Lung (tissue), 12 donors: ENCODE results near the gene ANKLE2. TPM values are rescaled to one million over a fixed set of nuclear protein-coding genes. Genes with fewer than 3 reads are reported as not detected.

ENCODE experiments used
- ATAC-seq: fragments of 200-7000 bp; cut with Tn5 transposase; one replicate; pipeline ENCODE4 v1.9.1; 2020; ENCODE audit warnings: moderate number of reproducible peaks; ENCODE audit not compliant: insufficient read depth, low FRiP score
- DNase-seq, 3 donors: peaks; one replicate each; pipeline ENCODE4 v3.0.0-alpha.2; 2013 to 2017
- H3K27ac ChIP-seq, 2 donors: one replicate each; pipeline ENCODE4 v1.5.1; 2013; ENCODE audit warnings: mild to moderate bottlenecking in 2 of 2, moderate library complexity in 2 of 2, control low read depth in 1 of 2, inconsistent platforms in 1 of 2, low read depth in 1 of 2, low read length in 1 of 2
- H3K27me3 ChIP-seq, 3 donors: one replicate each; pipeline ENCODE4 v1.5.1; 2013; ENCODE audit warnings: low read length in 2 of 3; ENCODE audit not compliant: control insufficient read depth in 3 of 3, insufficient read depth in 3 of 3
- H3K36me3 ChIP-seq, 4 donors: one replicate each; pipeline ENCODE4 v1.5.1; 2013; ENCODE audit warnings: low read length in 4 of 4, mild to moderate bottlenecking in 1 of 4, moderate library complexity in 1 of 4; ENCODE audit not compliant: control insufficient read depth in 4 of 4, insufficient read depth in 4 of 4
- H3K4me1 ChIP-seq, 5 donors: one replicate each; pipeline ENCODE4 v1.5.1; 2013; ENCODE audit warnings: low read length in 5 of 5, mild to moderate bottlenecking in 2 of 5, moderate library complexity in 1 of 5; ENCODE audit not compliant: control insufficient read depth in 5 of 5, insufficient read depth in 5 of 5
- H3K4me3 ChIP-seq: one replicate; pipeline ENCODE4 v1.5.1; 2013; ENCODE audit warnings: mild to moderate bottlenecking, control low read depth, moderate library complexity
- H3K9ac ChIP-seq, 2 donors: one replicate each; pipeline ENCODE4 v1.5.1; 2013; ENCODE audit warnings: low read length in 2 of 2, control low read depth in 1 of 2; ENCODE audit not compliant: insufficient read depth in 1 of 2
- H3K9me3 ChIP-seq, 4 donors: one replicate each; pipeline ENCODE4 v1.5.1; 2013; ENCODE audit warnings: low read length in 3 of 4, mild to moderate bottlenecking in 1 of 4, moderate library complexity in 1 of 4; ENCODE audit not compliant: control insufficient read depth in 4 of 4, insufficient read depth in 3 of 4
- WGBS, 2 donors: extraction: QIAGEN DNeasy Blood & Tissue Kit; methylation state at CpG; one replicate each; pipeline ENCODE4 v1.1.7; 2013; 5-methylcytosine and 5-hydroxymethylcytosine counted together
- polyA plus RNA-seq, 2 donors: library from polyadenylated mRNA; stranded (reverse); fragments of 200-250 nt; gene quantifications; one replicate each; pipeline ENCODE4 v1.2.1, GENCODE V29; 2013
- total RNA-seq, 2 donors: library from RNA; depleted of rRNA in 1 of 2; stranded (reverse); fragments of >200 nt in 1 of 2; gene quantifications; one replicate each; pipeline ENCODE4 v1.2.1, GENCODE V29; 2014 to 2021
- TF ChIP-seq, protein P1 (sequence below): IDR thresholded peaks from 2 replicates; pipeline ENCODE4 v1.5.1; 2012; ENCODE audit warnings: mild to moderate bottlenecking; ENCODE audit errors: control extremely low read depth, extremely low read depth
- donor health status: control.
- donor health status: control.
- donor health status: Bipolar disorder and iron deficiency.
- donor health status: healthy.
- donor health status: DM: yes; HTN: yes; CAD: no.

The ANKLE2 gene
- total and polyA plus RNA-seq, 4 donors: 35.9 to 60.5 (median 45.9) TPM

DNA sequence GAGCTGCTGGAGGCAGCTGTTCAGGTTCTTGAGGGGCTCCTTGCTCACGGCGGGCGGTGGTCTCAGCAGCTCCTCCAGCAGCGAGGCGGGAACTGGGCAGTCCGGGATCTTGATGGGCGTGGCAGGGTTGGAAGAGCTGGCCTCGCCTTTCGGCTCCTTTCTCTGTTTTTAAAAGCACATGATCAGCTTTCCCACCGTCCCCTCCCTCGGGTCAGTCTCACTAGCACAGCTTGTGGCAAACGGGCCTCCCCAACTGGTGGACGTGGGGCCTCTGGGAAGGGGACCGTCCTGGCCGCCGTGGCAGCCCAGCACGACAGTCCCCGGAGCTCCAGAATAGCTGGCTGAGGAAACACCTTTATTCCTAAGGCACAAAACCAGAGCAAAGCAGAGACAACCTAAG, 12.5 kb upstream of the ANKLE2 start:
- Histone ChIP-seq H3K9ac (no peak overlapping the region), H3K27ac (no peak overlapping the region), H3K9me3 (peaks cover 0 to 2% (median 0%) of the 10 kb centered on the region in 4 donors), H3K36me3 (peaks cover 31 to 59% (median 40%) of the 10 kb centered on the region in 4 donors), H3K4me3 (no peak overlapping the region), H3K4me1 (no peaks in the 10 kb centered on the region), H3K27me3 (no peaks in the 10 kb centered on the region)
- TF ChIP-seq, protein P1, sequence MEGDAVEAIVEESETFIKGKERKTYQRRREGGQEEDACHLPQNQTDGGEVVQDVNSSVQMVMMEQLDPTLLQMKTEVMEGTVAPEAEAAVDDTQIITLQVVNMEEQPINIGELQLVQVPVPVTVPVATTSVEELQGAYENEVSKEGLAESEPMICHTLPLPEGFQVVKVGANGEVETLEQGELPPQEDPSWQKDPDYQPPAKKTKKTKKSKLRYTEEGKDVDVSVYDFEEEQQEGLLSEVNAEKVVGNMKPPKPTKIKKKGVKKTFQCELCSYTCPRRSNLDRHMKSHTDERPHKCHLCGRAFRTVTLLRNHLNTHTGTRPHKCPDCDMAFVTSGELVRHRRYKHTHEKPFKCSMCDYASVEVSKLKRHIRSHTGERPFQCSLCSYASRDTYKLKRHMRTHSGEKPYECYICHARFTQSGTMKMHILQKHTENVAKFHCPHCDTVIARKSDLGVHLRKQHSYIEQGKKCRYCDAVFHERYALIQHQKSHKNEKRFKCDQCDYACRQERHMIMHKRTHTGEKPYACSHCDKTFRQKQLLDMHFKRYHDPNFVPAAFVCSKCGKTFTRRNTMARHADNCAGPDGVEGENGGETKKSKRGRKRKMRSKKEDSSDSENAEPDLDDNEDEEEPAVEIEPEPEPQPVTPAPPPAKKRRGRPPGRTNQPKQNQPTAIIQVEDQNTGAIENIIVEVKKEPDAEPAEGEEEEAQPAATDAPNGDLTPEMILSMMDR: no peak
- ATAC-seq: no peak
- no peak for DNase-seq
- WGBS, 2 donors: 92 to 96% methylated on average over 18 of the region's 18 CpGs

DNA sequence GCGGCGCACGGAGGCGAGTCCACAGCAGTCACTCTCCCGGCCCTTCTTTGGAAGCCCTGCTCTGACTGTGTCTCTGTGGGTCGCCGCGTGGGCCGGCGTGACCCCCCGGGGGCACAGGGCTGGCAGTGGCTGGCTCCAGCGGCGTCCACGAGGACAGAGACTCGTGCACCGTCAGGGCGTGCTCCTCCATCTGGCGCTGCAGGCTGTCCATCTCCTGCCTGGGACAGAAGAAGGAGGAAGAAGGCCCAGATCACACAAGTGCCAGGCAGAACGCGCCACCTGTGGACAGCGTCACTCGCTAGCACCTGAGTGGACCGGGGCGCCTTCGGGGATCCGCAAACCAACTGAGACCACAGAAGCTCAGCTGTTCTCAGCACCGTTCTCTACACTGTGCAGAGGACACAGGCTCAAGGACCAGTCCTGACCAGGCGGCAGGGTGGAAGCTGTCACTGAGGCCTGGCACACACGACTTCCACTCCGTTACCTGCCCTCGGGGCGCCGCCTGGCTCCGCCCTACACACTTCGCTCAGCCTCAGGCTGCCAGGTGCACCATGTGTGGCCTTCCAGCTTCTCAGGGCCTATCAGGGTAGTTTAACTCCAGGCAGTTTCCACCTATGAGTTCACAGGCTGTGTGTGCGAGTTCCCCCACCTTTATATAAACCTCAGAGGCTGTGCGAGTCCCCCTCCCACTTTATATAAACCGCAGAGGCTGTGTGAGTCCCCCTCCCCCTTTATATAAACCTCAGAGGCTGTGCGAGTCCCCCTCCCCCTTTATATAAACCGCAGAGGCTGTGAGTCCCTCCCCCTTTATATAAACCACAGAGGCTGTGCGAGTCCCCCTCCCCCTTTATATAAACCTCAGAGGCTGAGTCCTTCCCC, 11.7 kb upstream of the ANKLE2 start:
- Histone ChIP-seq H3K27me3 (no peaks in the 10 kb centered on the region), H3K9ac (no peak overlapping the region), H3K27ac (no peak overlapping the region), H3K4me3 (no peak overlapping the region), H3K4me1 (peaks cover 0 to 5% (median 0%) of the 10 kb centered on the region in 5 donors), H3K36me3 (peaks cover 31 to 57% (median 41%) of the 10 kb centered on the region in 4 donors), H3K9me3 (peaks cover 0 to 2% (median 0%) of the 10 kb centered on the region in 4 donors)
- WGBS, 2 donors: 90 to 92% methylated on average over 39 to 41 of the region's 41 CpGs
- DNase-seq (no peak), ATAC-seq (no peak)
- TF ChIP-seq, protein P1: no peak

DNA sequence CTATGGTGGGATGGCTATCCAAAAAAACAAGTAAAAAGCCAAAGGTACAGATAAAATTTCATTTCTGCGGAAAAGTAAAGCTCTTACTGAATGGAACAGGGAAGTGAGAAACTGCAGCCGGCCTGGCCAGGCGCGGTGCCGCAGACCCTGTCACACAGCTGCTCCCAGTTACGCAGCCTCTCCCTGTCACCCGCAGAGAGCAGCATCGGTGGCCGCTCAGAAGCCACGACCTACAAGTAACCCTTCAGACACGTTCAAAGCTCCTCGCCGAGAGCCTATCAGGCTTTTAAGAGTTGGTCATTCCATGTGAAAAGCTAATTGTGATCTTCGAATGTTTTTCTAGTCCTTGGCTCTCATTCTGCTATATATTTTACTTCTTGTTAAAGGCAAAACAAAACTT, 11.0 kb upstream of the ANKLE2 start:
- DNase-seq (no peak), ATAC-seq (no peak)
- Histone ChIP-seq H3K36me3 (peaks cover 27 to 52% (median 38%) of the 10 kb centered on the region in 4 donors), H3K4me3 (no peak overlapping the region), H3K27ac (no peak overlapping the region), H3K9me3 (peaks cover 0 to 2% (median 0%) of the 10 kb centered on the region in 4 donors), H3K4me1 (peaks cover 0 to 5% (median 0%) of the 10 kb centered on the region in 5 donors), H3K27me3 (no peaks in the 10 kb centered on the region), H3K9ac (no peak overlapping the region)
- TF ChIP-seq, protein P1: no peak
- WGBS, 2 donors: 83 to 88% methylated on average over 14 of the region's 14 CpGs
